Lung (tissue), 12 donors: Measurements from ENCODE around the gene SLC10A3. TPM values are rescaled to one million over a fixed set of nuclear protein-coding genes. Genes with fewer than 3 reads are reported as not detected.

Experiments used
- ATAC-seq: fragments of 200-7000 bp; cut with Tn5 transposase; one replicate; pipeline ENCODE4 v1.9.1; 2020; ENCODE audit warnings: moderate number of reproducible peaks; ENCODE audit not compliant: insufficient read depth, low FRiP score
- DNase-seq, 3 donors: peaks; one replicate each; pipeline ENCODE4 v3.0.0-alpha.2; 2013 to 2017
- H3K27ac ChIP-seq, 2 donors: one replicate each; pipeline ENCODE4 v1.5.1; 2013; ENCODE audit warnings: mild to moderate bottlenecking in 2 of 2, moderate library complexity in 2 of 2, control low read depth in 1 of 2, inconsistent platforms in 1 of 2, low read depth in 1 of 2, low read length in 1 of 2
- H3K27me3 ChIP-seq, 3 donors: one replicate each; pipeline ENCODE4 v1.5.1; 2013; ENCODE audit warnings: low read length in 2 of 3; ENCODE audit not compliant: control insufficient read depth in 3 of 3, insufficient read depth in 3 of 3
- H3K36me3 ChIP-seq, 4 donors: one replicate each; pipeline ENCODE4 v1.5.1; 2013; ENCODE audit warnings: low read length in 4 of 4, mild to moderate bottlenecking in 1 of 4, moderate library complexity in 1 of 4; ENCODE audit not compliant: control insufficient read depth in 4 of 4, insufficient read depth in 4 of 4
- H3K4me1 ChIP-seq, 5 donors: one replicate each; pipeline ENCODE4 v1.5.1; 2013; ENCODE audit warnings: low read length in 5 of 5, mild to moderate bottlenecking in 2 of 5, moderate library complexity in 1 of 5; ENCODE audit not compliant: control insufficient read depth in 5 of 5, insufficient read depth in 5 of 5
- H3K4me3 ChIP-seq: one replicate; pipeline ENCODE4 v1.5.1; 2013; ENCODE audit warnings: mild to moderate bottlenecking, control low read depth, moderate library complexity
- H3K9ac ChIP-seq, 2 donors: one replicate each; pipeline ENCODE4 v1.5.1; 2013; ENCODE audit warnings: low read length in 2 of 2, control low read depth in 1 of 2; ENCODE audit not compliant: insufficient read depth in 1 of 2
- H3K9me3 ChIP-seq, 4 donors: one replicate each; pipeline ENCODE4 v1.5.1; 2013; ENCODE audit warnings: low read length in 3 of 4, mild to moderate bottlenecking in 1 of 4, moderate library complexity in 1 of 4; ENCODE audit not compliant: control insufficient read depth in 4 of 4, insufficient read depth in 3 of 4
- CTCF ChIP-seq: IDR thresholded peaks from 2 replicates; pipeline ENCODE4 v1.5.1; 2012; ENCODE audit warnings: mild to moderate bottlenecking; ENCODE audit errors: control extremely low read depth, extremely low read depth
- WGBS, 2 donors: extraction: QIAGEN DNeasy Blood & Tissue Kit; methylation state at CpG; one replicate each; pipeline ENCODE4 v1.1.7; 2013; 5-methylcytosine and 5-hydroxymethylcytosine counted together
- polyA plus RNA-seq, 2 donors: library from polyadenylated mRNA; stranded (reverse); fragments of 200-250 nt; gene quantifications; one replicate each; pipeline ENCODE4 v1.2.1, GENCODE V29; 2013
- total RNA-seq, 2 donors: library from RNA; depleted of rRNA in 1 of 2; stranded (reverse); fragments of >200 nt in 1 of 2; gene quantifications; one replicate each; pipeline ENCODE4 v1.2.1, GENCODE V29; 2014 to 2021
- donor health status: control.
- donor health status: control.
- donor health status: Bipolar disorder and iron deficiency.
- donor health status: healthy.
- donor health status: DM: yes; HTN: yes; CAD: no.

The SLC10A3 gene
- total and polyA plus RNA-seq, 4 donors = 11.1 to 33.0 (median 29.1) TPM

- Histone ChIP-seq H3K27me3 (no peaks in the 10 kb centered on the region), H3K36me3 (peaks cover 0 to 17% (median 3%) of the 10 kb centered on the region in 4 donors), H3K9me3 (no peaks in the 10 kb centered on the region), H3K27ac (no peak overlapping the region), H3K4me3 (no peak overlapping the region), H3K4me1 (peaks cover 0 to 8% (median 0%) of the 10 kb centered on the region in 5 donors), H3K9ac (no peak overlapping the region)
- DNase-seq (no peak), ATAC-seq (no peak)
- WGBS, 2 donors = 93 to 97% methylated on average over 15 to 18 of the region's 18 CpGs
- TF ChIP-seq CTCF = no peak
Measured at GRCh38 chrX:154449618-154450017, 40.8 kb downstream of the SLC10A3 start.

DNA sequence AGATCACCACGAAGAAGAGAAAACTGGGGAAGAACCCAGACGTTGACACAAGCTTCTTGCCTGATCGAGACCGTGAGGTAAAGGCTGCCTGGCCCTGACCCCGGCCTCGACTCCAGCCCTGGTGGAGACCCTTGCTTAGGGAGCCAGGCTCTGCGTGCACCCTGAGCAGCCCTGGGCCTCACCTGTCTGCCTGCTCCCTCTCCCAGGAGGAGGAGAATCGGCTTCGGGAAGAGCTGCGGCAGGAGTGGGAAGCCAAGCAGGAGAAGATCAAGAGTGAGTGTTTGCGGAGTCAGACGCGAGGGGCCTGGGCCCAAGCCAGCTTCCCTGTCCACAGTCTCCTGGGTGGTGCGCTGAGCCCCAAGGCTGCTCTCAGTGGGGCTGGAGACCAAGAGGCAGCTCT lies 41.9 kb downstream of the SLC10A3 start:
- no peak for DNase-seq
- WGBS, 2 donors = 92 to 98% methylated on average over 13 to 14 of the region's 14 CpGs
- Histone ChIP-seq H3K27me3 (no peaks in the 10 kb centered on the region), H3K4me3 (no peak overlapping the region), H3K9me3 (no peaks in the 10 kb centered on the region), H3K36me3 (peaks cover 0 to 17% (median 3%) of the 10 kb centered on the region in 4 donors), H3K27ac (no peak overlapping the region), H3K4me1 (peaks cover 0 to 8% (median 0%) of the 10 kb centered on the region in 5 donors), H3K9ac (no peak overlapping the region)
- ATAC-seq = no peak
- TF ChIP-seq CTCF = no peak

DNA sequence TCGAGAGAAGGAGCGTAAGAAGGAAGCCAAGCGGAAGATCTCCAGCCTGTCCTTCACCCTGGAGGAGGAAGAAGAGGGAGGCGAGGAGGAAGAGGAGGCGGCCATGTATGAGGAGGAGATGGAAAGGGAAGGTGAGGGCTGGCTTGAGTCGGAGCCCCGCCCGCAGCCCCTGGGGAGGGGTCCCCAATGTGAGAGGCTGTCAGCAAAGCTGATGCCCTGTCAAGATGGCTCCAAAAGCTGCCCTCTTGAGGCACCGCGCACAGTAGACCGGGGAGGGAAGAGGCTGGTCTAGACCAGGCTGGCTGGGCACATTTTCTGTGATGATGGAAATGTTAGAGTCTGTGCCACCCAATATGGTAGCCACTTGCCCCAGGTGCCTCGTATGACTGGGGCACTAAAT lies 44.0 kb downstream of the SLC10A3 start:
- Histone ChIP-seq H3K4me3 (no peak overlapping the region), H3K36me3 (peaks cover 0 to 23% (median 5%) of the 10 kb centered on the region in 4 donors), H3K27me3 (no peaks in the 10 kb centered on the region), H3K9ac (no peak overlapping the region), H3K4me1 (peaks cover 0 to 8% (median 0%) of the 10 kb centered on the region in 5 donors), H3K27ac (no peak overlapping the region), H3K9me3 (no peaks in the 10 kb centered on the region)
- no peak for DNase-seq
- no peak for TF ChIP-seq CTCF
- no peak for ATAC-seq
- WGBS, 2 donors = 90 to 91% methylated on average over 11 to 12 of the region's 12 CpGs

GRCh38 chrX:154445776-154446175 lies 44.7 kb downstream of the SLC10A3 start:
- no peak for TF ChIP-seq CTCF
- Histone ChIP-seq H3K27ac (no peak overlapping the region), H3K36me3 (peaks cover 0 to 23% (median 7%) of the 10 kb centered on the region in 4 donors), H3K9ac (no peak overlapping the region), H3K4me3 (no peak overlapping the region), H3K9me3 (no peaks in the 10 kb centered on the region), H3K27me3 (no peaks in the 10 kb centered on the region), H3K4me1 (peaks cover 0 to 8% (median 0%) of the 10 kb centered on the region in 5 donors)
- WGBS, 2 donors = 91 to 95% methylated on average over 14 to 16 of the region's 16 CpGs
- DNase-seq = no peak
- no peak for ATAC-seq
